B cell (primary cell): ENCODE data around the gene ACKR2. TPM values are rescaled to one million over a fixed set of nuclear protein-coding genes. Genes with fewer than 3 reads are reported as not detected.
A peak's percentile ranks its signal among the peaks of the same experiment; 100 is the strongest.

Source experiments
- ATAC-seq: fragments of 200-7000 bp; cut with Tn5 transposase; one replicate; pipeline ENCODE4 v1.10.0; 2021; ENCODE audit warnings: low read depth, mild to moderate bottlenecking, moderate number of reproducible peaks, moderate library complexity
- CTCF ChIA-PET: fragments of 350-600 bp; sonication (Branson Sonifier 250); formaldehyde crosslinking; loops from one replicate; lab custom pipeline; 2021; ENCODE audit warnings: antibody characterized with exemption, inconsistent platforms; lab: Charles Lee
- POLR2A ChIA-PET: fragments of 350-600 bp; sonication (Branson Sonifier 250); formaldehyde crosslinking; loops from one replicate; lab custom pipeline; 2021; ENCODE audit warnings: antibody characterized with exemption; lab: Charles Lee
- DNase-seq: peaks from one replicate; pipeline ENCODE4 v3.0.0; 2013
- H2AFZ ChIP-seq: 2 replicates; pipeline ENCODE4 v1.6.1; 2012; ENCODE audit warnings: mild to moderate bottlenecking, low read depth, low read length; ENCODE audit not compliant: insufficient read depth, poor library complexity, severe bottlenecking
- H3K27ac ChIP-seq, 2 donors: 1 replicate in 1 of 2; 2 replicates in 1 of 2; pipeline ENCODE4 v1.5.1; 2012 to 2013; ENCODE audit warnings: low read length in 2 of 2, mild to moderate bottlenecking in 2 of 2, moderate library complexity in 1 of 2
- H3K27me3 ChIP-seq, 4 experiments: fragments of 200-600 bp in 1 of 4; sonication (generic) in 1 of 4; replicated peaks in 1 of 4; 1 replicate in 2 of 4; 2 replicates in 2 of 4; pipeline versions ENCODE4 v1.6.1 to v1.7.0; 2013 to 2016; ENCODE audit warnings: low read length in 3 of 4, mild to moderate bottlenecking in 2 of 4, mixed read lengths in 1 of 4, moderate library complexity in 1 of 4; ENCODE audit not compliant: insufficient read depth in 4 of 4, control insufficient read depth in 3 of 4; ENCODE audit errors: control extremely low read depth in 1 of 4
- H3K36me3 ChIP-seq, 2 experiments: replicated peaks in 1 of 2; 1 replicate in 1 of 2; 2 replicates in 1 of 2; pipeline versions ENCODE4 v1.6.1 to v1.7.1; 2013; ENCODE audit warnings: low read length in 1 of 2; ENCODE audit not compliant: insufficient read depth in 2 of 2, control insufficient read depth in 1 of 2; ENCODE audit errors: control extremely low read depth in 1 of 2, extremely low read depth in 1 of 2
- H3K4me1 ChIP-seq, 2 donors: fragments of 200-600 bp in 1 of 2; sonication (generic) in 1 of 2; 1 replicate in 1 of 2; 2 replicates in 1 of 2; pipeline versions ENCODE4 v1.5.1 to v1.6.1; 2013 to 2017; ENCODE audit warnings: low read length in 2 of 2; ENCODE audit not compliant: control insufficient read depth in 2 of 2, insufficient read depth in 2 of 2
- H3K4me2 ChIP-seq: replicated peaks from 2 replicates; pipeline ENCODE3; 2012; ENCODE audit warnings: mild to moderate bottlenecking, low read depth, low read length; ENCODE audit not compliant: poor library complexity, severe bottlenecking
- H3K4me3 ChIP-seq, 5 experiments: fragments of 200-600 bp in 1 of 5; sonication (generic) in 1 of 5; 1 replicate in 3 of 5; 2 replicates in 2 of 5; pipeline versions ENCODE4 v1.5.1 to v1.7.0; 2011 to 2016; ENCODE audit warnings: low read length in 4 of 5, mild to moderate bottlenecking in 4 of 5, low read depth in 2 of 5, control low read depth in 1 of 5, moderate library complexity in 1 of 5; ENCODE audit not compliant: insufficient read depth in 1 of 5; ENCODE audit errors: control extremely low read depth in 1 of 5, extremely low read depth in 1 of 5
- H3K79me2 ChIP-seq: fragments of 200-600 bp; sonication (generic); one replicate; pipeline ENCODE4 v1.6.0; 2016; ENCODE audit warnings: low read length; ENCODE audit not compliant: control insufficient read depth, insufficient read depth
- H3K9ac ChIP-seq: fragments of 200-600 bp; sonication (generic); 2 replicates; pipeline ENCODE4 v1.6.1; 2017; ENCODE audit warnings: mild to moderate bottlenecking, low read length, moderate library complexity
- H3K9me3 ChIP-seq, 3 donors: one replicate each; pipeline versions ENCODE4 v1.6.1 to v1.7.1; 2013; ENCODE audit warnings: low read length in 2 of 3; ENCODE audit not compliant: control insufficient read depth in 2 of 3, insufficient read depth in 1 of 3; ENCODE audit errors: control extremely low read depth in 1 of 3
- H4K20me1 ChIP-seq: 2 replicates; pipeline ENCODE4 v1.6.0; 2012; ENCODE audit warnings: mild to moderate bottlenecking, low read length; ENCODE audit not compliant: insufficient read depth, control insufficient read depth, poor library complexity, severe bottlenecking
- H3K27ac Mint-ChIP-seq: one replicate; pipeline ENCODE4 v1.8.0; 2021; ENCODE audit warnings: mixed read lengths
- H3K27me3 Mint-ChIP-seq: one replicate; pipeline ENCODE4 v1.8.0; 2021; ENCODE audit warnings: mixed read lengths
- H3K4me1 Mint-ChIP-seq: one replicate; pipeline ENCODE4 v1.8.0; 2021; ENCODE audit warnings: mixed read lengths
- H3K4me3 Mint-ChIP-seq: one replicate; pipeline ENCODE4 v1.8.0; 2021; ENCODE audit warnings: mixed read lengths
- H3K9me3 Mint-ChIP-seq: one replicate; pipeline ENCODE4 v1.8.0; 2022; ENCODE audit warnings: mixed read lengths; ENCODE audit not compliant: insufficient read depth
- CTCF ChIP-seq: fragments of 200-600 bp; IDR thresholded peaks from one replicate; pipeline ENCODE4 v1.8.0; 2022; ENCODE audit warnings: antibody characterized with exemption, mild to moderate bottlenecking
- EZH2 ChIP-seq: IDR thresholded peaks from 2 replicates; pipeline ENCODE4 v1.6.1; 2012; ENCODE audit warnings: borderline replicate concordance, low read depth, mild to moderate bottlenecking, moderate library complexity, low read length; ENCODE audit not compliant: insufficient read depth, poor library complexity, severe bottlenecking
- WGBS: methylation state at CpG from one replicate; pipeline ENCODE4 v1.1.5; 2013; ENCODE audit warnings: missing lambda C conversion rate; ENCODE audit not compliant: insufficient coverage; 5-methylcytosine and 5-hydroxymethylcytosine counted together
- intact Hi-C: fragments of 100-400 bp; cut with micrococcal nuclease; formaldehyde crosslinking; loops from one replicate; pipeline ENCODE4 v1.10.0; 2022
- polyA plus RNA-seq: library from polyadenylated mRNA; depleted of rRNA; stranded (reverse); fragments of >200 nt; gene quantifications from 2 replicates; pipeline ENCODE4 v1.2.3, GENCODE V29; 2012
- total RNA-seq, 2 donors: library from RNA; stranded (reverse); fragments of 120-200 nt in 1 of 2; gene quantifications; 1 replicate in 1 of 2; 2 replicates in 1 of 2; pipeline versions ENCODE4 v1.2.3 to v1.2.4, GENCODE V29; 2013 to 2022

ACKR2 gene
- total and polyA plus RNA-seq, 2 donors (not counting 1 experiment from before 2014, with no cell fraction given): 0.31 to 1.7 TPM

DNA sequence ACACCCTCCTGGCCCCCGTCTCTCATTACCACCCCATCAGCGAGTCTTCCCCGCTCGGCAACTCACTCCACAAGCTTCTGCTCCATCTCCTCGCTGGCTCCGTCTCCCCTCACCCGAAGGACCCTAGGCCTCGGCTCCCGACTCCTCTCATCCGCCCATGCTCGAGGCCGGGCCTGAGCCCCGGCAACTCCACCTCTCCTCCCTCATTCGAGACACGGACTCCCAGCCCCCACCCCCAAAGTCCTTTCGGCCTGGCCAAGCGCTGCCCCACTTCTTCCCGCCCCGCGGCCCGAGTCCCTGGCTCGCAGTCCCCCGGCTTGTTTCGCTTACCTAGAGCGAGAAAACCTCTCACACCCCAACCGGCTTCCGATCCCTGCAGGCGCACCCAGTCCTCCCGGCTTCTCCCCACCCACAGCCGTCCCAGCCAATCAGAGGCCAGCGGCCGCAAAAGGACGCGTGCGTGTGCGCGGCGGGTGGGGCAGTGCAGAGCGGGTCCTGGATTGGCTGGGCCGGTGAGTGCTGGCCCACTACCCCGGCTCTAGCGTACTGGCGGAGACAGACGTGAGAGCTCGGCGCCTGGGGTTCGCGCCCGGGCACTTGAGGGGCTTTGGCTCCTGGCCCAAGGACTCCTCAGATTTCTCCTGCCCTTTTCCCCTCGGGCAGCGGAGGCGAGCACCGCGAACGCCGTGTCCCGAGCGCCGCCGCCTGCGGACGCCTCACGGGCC lies 5.0 kb upstream of the ACKR2 start, which contains the start of gene HIGD1A:
HIGD1A (minus strand) TSS at position 385 of the 725 bp plus-strand sequence. CDS start 10,237 bp downstream, outside the sequence.
- peak within 1 kb of the TSS; percentile 88 for H3K9ac ChIP-seq
- H3K9me3 Mint-ChIP-seq: no peaks in the 10 kb centered on the region
- H3K9me3 ChIP-seq: no peaks in the 10 kb centered on the region
- peaks cover 38% of the 10 kb centered on the region for H3K4me1 Mint-ChIP-seq
- peaks cover 34% of the 10 kb centered on the region for H3K79me2 ChIP-seq
- WGBS: under 1% methylated on average over 56 of the region's 63 CpGs
- H3K4me3 Mint-ChIP-seq: peak within 1 kb of the TSS; percentile 98
- intact Hi-C loops: loop anchor here (1.0 to 5.0 kb wide), 5 partner anchors 23 to 77 kb away; partner anchors contain the start of gene CCDC13
- H3K27me3 ChIP-seq: peaks cover 0 to 2% (median 0%) of the 10 kb centered on the region in 4 experiments
- DNase-seq (peak; percentile 94), ATAC-seq (peak; percentile 100)
- H3K27ac ChIP-seq: peak within 1 kb of the TSS; percentile 70 to 84
- peaks cover 19% of the 10 kb centered on the region for H3K27me3 Mint-ChIP-seq
- POLR2A ChIA-PET: interaction anchor here (1.2 kb wide), 1 partner anchor 204 kb away, joined by 3 read pairs; the partner anchor contains the start of gene NKTR
- TF ChIP-seq CTCF (no peak), EZH2 (no peak)
- H4K20me1 ChIP-seq: peaks cover 9% of the 10 kb centered on the region
- H3K4me2 ChIP-seq: peak within 1 kb of the TSS; percentile 95
- H3K27ac Mint-ChIP-seq: peak within 1 kb of the TSS; percentile 91
- no peaks in the 10 kb centered on the region for H3K36me3 ChIP-seq
- H3K4me3 ChIP-seq: peak within 1 kb of the TSS; percentile 82 to 89 (median 87)
- H2AFZ ChIP-seq: peak within 1 kb of the TSS; percentile 99
- H3K4me1 ChIP-seq: peaks cover 17 to 27% of the 10 kb centered on the region in 2 donors
- CTCF ChIA-PET: interaction anchor here (0.8 to 1.9 kb wide), 5 partner anchors 22 to 77 kb away, joined by 3 to 5 read pairs (median 4); no protein-coding TSS in a partner anchor

GRCh38 chr3:42804831-42805132 lies 4.5 kb upstream of the ACKR2 start:
- Histone ChIP-seq H3K79me2 (peaks cover 34% of the 10 kb centered on the region), H3K27me3 (peaks cover 0 to 2% (median 0%) of the 10 kb centered on the region in 4 experiments), H3K9ac (peak overlapping the region; percentile 88), H3K4me1 (peaks cover 17 to 27% of the 10 kb centered on the region in 2 donors), H2AFZ (peak overlapping the region; percentile 99), H4K20me1 (peaks cover 9% of the 10 kb centered on the region), H3K4me2 (peak overlapping the region; percentile 95), H3K27ac (peak overlapping the region; percentile 70 to 84), H3K9me3 (no peaks in the 10 kb centered on the region), H3K4me3 (peak overlapping the region; percentile 61 to 89 (median 87)), H3K36me3 (no peaks in the 10 kb centered on the region)
- ChIA-PET CTCF (interaction anchor here (1.2 to 1.9 kb wide), 2 partner anchors 27 to 35 kb away, joined by 3 to 5 read pairs; no protein-coding TSS in a partner anchor), POLR2A (no interaction called here)
- intact Hi-C loops: loop anchor here (1.0 to 5.0 kb wide), 5 partner anchors 24 to 77 kb away; partner anchors contain the start of gene CCDC13
- Mint-ChIP-seq H3K4me3 (peak overlapping the region; percentile 98), H3K27ac (peak overlapping the region; percentile 91), H3K9me3 (no peaks in the 10 kb centered on the region), H3K27me3 (peaks cover 20% of the 10 kb centered on the region), H3K4me1 (peaks cover 35% of the 10 kb centered on the region)
- WGBS: 0% methylated on average over 6 of the region's 13 CpGs
- no peak for DNase-seq
- ATAC-seq: no peak
- TF ChIP-seq CTCF (no peak), EZH2 (no peak)
